NB4 (cell line): ENCODE data around the gene C1QTNF3.

ENCODE experiments used
- DNase-seq: peaks from one replicate; pipeline ENCODE4 v3.0.0; 2010; ENCODE audit warnings: low read depth
- H3K4me3 ChIP-seq: one replicate; pipeline ENCODE4 v1.5.1; 2011; ENCODE audit warnings: mild to moderate bottlenecking, low read depth, low read length, moderate library complexity
- CTCF ChIP-seq: IDR thresholded peaks from one replicate; pipeline ENCODE4 v1.5.1; 2012; ENCODE audit warnings: low read depth, low read length
- MAX ChIP-seq: IDR thresholded peaks from 2 replicates; pipeline ENCODE4 v1.6.1; 2011; ENCODE audit warnings: low read depth, low read length
- MYC ChIP-seq: IDR thresholded peaks from 2 replicates; pipeline ENCODE4 v1.6.1; 2011; ENCODE audit warnings: low read depth, low read length
- POLR2A ChIP-seq: IDR thresholded peaks from 2 replicates; pipeline ENCODE4 v1.6.1; 2011; ENCODE audit warnings: mild to moderate bottlenecking; ENCODE audit not compliant: insufficient read length; ENCODE audit errors: extremely low read depth

Gene C1QTNF3

DNA sequence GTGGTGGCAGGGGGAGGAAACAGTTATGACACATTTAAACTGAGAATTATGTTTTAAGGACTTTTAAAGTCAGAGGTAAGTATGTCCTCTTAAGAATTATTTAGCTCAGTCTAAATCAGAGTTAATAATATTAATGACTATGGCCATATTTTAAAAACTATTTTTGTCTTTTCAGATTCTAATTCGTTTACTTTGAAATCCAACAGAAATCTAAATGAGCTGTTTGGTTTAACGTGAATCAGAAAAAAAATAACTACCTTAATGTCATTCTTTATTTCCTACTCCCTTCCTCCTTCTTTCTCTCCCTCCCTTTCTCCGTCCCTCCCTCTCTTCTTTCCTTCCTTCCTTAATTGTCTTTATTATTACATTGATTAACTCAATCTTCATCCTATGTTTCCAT, 14.7 kb downstream of the C1QTNF3 start:
- no peak for DNase-seq
- H3K4me3 ChIP-seq, result no peak overlapping the region
- TF ChIP-seq POLR2A, result no peak
- no peak for TF ChIP-seq MYC
- TF ChIP-seq CTCF, result no peak
- TF ChIP-seq MAX, result no peak

DNA sequence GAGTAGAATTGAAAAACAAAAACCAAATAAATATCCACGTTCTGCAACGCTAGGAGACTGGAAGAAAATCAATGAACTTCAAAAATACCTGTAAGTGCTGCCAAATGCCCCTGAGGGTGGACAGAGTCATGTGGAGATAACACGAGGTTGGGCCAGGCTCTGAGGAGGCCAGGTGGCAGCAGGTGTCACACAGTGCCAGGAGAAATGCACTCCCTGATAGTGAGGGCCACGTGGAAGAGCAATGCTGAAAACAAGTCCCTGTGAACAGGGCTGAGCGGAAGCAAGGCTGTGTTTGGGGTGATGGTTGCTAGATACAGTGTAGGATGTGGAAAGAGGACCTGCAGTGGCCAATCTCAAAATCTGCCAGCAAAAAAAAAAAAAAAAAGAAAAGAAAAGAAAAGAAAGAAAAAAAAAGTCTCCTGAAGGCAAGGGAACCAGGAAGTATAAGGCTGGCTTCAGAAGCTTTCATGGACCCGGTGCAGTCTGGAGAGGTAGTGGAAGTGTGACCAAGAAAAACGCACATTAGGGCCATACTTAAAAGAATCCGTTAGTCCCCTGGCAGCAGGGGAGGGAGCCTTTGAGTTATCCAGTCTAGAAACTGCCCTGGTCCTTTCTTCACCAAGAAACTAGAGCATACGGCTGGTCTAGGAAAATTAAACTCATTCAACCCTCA, 16.8 kb downstream of the C1QTNF3 start:
- DNase-seq, result no peak
- no peak overlapping the region for H3K4me3 ChIP-seq
- TF ChIP-seq CTCF, result no peak
- no peak for TF ChIP-seq POLR2A
- TF ChIP-seq MAX, result no peak
- no peak for TF ChIP-seq MYC

DNA sequence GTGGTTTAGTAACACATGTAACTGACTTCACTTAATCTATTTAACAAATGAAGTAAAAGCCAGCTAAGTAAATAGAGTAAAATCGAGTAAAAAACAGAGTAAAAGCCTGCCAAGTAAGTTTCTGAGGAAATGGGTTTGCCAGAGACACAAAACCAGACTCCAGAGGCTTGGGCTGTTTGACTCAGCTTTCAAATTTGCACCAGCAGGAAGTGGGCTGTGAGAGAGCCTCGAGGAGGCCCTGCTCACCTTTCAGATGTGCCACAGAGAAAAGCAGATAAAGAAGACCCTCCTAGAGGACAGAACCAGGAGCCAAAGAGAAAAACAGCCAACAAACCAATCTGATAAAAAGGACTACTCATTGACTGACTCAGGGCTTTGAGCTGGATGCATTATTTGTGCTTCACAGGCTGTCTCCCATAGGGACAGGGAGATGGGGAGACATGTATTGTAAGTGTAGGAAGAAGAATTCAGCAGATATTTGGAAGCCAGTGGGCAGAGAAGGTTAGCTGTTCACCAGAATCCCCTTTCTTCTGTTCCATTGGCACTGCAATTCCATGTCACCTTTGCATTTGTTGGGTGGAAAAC, 20.8 kb downstream of the C1QTNF3 start:
- no peak for TF ChIP-seq CTCF
- TF ChIP-seq MYC, result no peak
- no peak for TF ChIP-seq MAX
- DNase-seq, result peak; percentile 22

DNA sequence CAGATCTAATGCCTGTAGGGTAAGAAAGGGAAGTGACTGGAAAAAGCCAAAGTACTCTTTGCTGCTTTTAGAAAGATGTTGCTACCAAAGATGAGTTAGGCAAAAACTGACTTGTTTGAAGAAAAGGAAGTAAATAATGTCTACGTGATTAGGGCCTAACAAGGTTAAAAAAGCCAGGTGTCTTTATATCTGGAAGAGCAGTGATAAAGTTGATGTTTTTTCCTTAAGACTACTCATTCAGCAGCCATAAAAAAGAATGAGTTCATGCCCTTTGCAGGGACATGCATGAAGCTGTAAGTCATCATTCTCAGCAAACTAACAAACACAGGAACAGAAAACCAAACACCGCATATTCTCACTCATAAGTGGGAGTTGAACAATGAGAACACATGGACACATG, 21.7 kb downstream of the C1QTNF3 start:
- no peak for DNase-seq
- H3K4me3 ChIP-seq, result no peak overlapping the region
- TF ChIP-seq MAX (no peak), MYC (no peak)

More for the DNA sequence above, 20.8 kb downstream of the C1QTNF3 start:
- no peak overlapping the region for H3K4me3 ChIP-seq

DNA sequence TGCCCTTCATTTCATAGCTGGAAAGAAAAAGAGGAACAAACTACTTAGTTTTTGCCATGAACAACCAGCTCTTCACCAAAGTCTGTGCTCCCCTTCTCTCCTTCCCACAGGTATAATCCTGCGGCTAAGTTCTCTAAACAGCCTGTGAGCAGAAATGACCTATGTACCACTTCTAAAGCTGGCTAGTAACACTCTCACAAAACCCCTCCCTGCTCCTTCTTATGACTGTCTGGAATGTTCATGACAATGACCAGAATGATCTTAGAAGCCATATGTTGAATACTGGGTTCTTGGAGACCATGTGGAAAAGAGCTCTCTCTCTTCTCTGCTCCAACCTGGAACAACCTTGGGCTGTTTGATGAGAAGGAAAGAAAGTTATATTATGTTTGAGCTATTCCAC, 22.3 kb downstream of the C1QTNF3 start:
- TF ChIP-seq CTCF (no peak), POLR2A (no peak), MAX (no peak), MYC (no peak)
- H3K4me3 ChIP-seq, result no peak overlapping the region
- DNase-seq, result no peak

DNA sequence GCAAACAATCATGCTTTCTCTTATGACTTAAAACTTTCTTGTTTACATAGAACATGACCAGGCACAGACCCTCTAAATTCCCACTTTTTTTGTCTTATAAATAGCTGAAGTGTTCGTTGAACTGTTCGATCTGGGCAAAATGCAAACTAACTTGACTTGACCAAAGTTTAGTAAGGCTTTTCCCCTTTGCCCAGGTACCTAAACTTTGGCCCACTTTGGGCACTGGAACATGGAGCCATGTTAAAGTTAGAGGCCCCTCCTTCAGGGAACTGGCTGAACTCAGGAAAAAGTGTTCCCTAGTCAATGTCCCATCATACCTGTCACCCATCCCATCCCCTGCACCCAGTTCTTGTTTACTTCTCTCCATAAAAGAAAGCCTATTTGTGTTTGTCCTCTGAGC, 25.8 kb downstream of the C1QTNF3 start:
- DNase-seq, result no peak
- no peak overlapping the region for H3K4me3 ChIP-seq
- TF ChIP-seq CTCF (no peak), MYC (no peak), POLR2A (no peak), MAX (no peak)
